ENCODE results near the gene MNT.

MNT gene

DNA sequence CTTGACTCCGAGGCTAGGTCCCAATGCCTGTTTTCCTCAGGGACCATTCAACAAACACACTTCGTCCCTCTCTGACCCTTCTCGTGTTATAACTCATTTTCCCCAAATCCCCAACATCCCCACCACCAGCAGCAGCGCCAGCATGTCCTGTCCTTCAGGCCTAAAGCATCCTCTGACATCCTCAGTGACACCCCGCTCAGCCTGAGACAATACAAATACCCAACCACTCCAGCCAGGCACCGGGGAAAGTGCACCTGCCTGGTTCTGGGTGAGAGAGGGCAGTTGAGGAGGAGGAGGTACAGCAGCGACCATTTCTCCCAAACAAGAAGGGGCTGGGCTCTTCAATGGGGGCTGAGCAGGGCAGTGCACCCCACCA lies 4.7 kb downstream of the MNT start:
- no peak for DNase-seq (ENCODE audit: low read depth)

DNA sequence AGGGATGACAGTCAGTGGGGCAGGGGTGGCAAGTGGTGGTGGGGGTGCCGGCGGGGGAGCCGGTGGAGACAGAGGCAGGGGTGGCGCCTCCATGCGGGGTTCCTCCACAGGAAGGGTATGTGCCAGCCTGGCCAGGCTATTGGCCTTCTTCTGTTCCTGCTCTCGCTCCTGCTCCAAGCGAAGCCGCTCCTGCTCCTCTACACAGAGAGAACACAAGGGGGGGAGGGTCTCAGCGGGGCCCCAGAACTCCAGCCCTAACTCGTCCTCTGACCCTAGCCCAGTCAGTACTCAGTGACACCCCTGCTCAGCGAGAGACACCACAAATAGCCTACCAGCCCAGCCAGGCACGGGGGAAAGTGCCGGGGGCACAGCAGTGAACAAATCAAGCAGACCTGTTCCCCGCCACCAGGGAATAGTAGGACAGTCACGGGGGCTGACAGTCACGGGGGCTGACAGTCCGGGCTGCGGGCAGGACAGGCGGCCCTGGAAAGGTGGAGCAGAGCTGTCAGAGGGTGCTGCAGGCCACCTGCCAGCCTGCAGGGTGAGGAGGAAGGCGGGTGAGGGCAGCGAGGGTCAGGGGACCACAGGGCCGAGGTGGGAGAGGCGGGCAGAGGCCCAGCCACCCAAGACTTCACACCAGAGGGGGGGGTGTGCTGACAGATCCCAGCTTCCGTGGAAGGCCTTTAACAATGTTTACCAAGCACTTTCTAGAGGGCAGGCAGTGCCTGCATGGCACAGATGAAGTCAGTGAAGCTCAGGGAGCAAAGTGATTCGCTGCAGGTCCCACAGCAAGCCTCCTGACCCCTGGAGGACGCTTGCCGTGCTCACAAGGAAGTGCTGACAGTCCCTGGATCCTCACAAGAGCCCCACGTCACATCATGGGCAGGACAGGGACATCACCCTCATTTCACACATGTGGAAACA lies 5.3 kb downstream of the MNT start:
- DNase-seq (ENCODE audit: low read depth), result no peak

DNA sequence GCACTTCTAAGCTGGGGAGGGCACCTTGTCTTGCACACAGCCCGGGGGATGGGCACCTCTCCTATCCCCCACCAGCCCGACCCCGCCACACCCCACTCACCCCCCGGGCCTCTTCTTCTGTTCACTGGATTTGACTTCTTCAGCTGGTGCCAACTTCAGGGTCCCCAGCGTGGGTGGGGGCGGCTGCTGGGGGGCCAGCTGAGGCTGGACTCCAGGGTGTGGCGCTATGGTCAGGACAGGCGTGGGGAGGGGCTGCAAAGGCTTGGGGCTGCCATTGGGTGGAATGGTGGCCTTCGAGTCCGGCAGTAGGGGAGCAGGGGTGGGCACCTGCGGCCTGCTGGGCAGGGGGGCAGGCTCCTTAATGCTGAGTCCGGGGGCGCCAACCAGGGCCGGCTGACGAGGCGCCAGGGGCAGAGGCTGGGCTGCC lies 6.1 kb downstream of the MNT start:
- no peak for DNase-seq (ENCODE audit: low read depth)

DNA sequence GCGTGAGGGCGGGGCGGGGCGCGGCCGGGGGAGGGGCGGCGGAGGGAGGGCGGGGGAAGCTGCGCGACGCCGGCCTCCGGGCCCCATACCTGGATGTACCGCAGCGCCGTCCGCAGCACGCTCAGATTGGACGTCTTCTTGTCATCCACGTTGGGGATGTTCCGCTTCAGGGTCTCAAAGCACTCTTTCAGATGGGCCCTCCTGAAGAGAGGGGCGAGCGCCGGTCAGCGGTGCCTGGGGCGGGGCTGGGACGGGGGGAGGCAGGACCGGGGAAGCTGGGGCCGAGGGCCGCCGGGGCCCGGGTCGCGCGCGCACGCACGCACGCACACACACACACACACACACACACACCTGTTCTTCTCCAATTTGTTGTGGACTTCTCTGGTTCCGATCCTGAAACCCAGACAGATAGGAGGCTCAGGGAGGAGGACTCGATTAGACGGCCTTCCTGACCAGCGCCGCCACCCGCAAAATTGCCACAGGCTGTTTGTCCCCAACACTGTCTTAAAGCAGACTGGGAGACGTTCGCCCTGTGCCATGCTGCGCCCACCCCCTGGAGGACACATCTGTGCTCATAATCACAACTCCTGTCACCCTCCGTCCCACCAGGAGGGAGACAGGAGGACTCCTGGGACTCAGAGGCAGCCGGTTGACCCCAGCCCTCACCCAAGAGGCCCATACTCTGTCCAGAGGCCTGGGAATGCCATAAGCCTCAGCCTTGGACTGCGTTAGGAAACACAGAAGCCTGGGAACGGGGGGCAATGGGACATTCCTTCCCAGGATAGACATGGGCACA lies 6.7 kb downstream of the MNT start:
- DNase-seq (ENCODE audit: low read depth), result no peak

DNA sequence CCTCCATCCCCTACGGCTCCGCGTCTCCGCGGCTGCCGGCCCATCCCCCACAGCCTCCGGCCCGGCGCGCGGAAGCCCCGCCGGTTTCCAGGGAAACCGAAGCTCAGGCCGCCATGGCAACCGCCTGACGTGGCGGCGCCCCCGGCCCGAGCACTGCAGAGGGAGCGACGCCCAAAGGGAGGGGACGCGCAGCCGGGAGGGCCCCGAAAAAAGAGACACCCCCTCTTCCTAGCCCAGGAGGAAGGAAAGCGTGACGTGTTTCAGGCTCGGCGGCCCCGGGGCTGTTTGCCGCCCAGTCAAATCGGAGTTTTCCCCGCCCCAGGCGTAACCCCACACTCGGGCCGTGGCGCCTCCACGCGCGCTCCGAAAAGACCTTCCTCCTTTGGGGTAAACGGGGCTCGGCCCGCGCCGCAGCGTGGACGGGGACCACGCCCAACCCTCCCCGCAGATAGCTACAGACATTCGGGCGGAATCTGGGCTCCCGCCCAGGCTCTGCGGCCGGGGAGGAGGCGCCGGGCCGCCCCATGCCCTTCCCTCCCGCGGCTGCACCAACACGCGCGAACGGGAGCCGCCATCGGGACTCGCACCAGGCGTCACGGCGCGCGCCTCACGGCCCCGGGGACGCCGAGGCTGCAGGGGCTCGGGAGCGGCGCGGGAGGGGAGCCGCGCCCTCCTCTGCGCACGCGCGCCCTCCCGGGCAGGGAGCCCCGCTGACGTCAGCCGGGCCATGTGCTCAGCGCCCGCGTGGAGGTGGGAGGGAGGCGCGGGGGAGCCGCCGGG lies 7.5 kb downstream of the MNT start:
- peak; percentile 85 for DNase-seq (ENCODE audit: low read depth)

DNA sequence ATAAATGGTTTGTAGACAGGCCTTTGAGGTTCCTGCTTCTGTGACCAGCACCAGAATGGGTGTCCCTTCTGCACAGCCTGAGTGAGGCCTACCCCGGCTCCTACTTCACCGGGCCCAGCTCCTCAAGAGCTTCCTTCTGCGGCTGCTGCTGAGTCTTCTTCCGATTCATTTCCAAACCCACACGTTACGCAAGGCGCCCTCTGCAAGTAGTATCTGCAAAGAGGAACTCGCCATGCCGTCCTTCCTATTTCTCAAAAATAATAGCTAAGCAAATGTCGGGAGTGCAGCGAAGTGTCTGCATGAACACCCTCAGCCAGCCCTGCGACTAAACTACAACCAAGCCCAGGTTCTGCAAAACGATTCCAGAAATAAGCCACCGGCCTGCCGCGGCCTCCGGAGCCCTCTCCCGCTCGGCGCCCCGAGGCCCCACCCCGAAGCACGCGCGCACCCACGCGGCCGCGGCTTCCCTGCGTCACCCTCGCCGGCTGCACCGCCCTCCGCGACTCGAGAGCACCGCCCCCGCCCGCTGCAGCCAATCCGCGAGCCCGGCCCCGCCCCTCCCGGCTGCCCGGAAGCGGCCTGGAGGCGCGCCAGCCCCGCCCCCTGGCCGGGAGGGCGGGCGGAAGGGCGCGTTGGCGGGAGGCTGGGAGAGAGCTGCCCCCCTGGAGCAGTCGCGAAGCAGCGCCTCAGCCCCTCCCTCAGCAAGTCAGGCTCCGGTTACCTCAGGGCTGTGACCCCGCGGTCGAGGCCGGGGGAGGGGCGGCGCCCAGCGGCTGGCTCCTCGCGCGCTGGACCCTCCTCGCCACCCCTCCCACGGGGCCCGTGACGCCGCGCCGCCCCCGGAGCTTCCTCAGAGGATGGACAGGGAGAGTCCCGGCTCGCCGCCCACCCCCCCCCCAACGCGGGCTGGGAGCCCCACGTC lies 8.3 kb downstream of the MNT start:
- DNase-seq (ENCODE audit: low read depth), result peak; percentile 98

DNA sequence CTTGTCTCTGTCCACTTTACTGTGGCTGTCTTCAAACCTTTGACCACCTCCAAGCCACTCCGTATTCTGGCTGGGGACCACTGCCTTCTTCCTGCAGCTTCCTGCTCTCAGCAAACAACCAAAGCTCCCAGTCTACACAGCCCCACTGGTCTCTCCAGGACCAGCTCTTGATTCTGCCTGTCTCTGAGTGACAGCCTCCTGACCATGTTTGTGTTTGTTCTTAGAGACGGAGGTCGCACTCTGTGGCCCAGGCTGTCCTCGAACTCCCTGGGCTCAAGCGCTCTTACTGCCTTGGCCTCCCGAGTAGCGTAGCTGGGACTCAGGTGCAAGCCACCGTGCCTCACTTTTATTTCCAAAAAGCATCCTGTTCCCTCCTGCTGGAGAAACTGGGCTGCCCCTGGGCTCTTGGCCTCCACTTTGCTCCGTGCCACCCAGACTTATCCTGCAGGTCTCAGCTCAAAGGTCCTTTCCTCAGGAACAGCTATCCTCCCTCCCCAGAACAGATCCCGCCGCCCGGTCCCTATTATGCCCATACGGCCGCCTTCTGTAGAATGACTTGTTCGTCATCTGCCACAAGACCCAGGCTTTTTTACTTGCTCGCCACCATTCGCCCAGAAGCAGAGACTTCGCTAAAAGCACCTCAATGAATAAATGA lies 9.1 kb downstream of the MNT start:
- no peak for DNase-seq (ENCODE audit: low read depth)

DNA sequence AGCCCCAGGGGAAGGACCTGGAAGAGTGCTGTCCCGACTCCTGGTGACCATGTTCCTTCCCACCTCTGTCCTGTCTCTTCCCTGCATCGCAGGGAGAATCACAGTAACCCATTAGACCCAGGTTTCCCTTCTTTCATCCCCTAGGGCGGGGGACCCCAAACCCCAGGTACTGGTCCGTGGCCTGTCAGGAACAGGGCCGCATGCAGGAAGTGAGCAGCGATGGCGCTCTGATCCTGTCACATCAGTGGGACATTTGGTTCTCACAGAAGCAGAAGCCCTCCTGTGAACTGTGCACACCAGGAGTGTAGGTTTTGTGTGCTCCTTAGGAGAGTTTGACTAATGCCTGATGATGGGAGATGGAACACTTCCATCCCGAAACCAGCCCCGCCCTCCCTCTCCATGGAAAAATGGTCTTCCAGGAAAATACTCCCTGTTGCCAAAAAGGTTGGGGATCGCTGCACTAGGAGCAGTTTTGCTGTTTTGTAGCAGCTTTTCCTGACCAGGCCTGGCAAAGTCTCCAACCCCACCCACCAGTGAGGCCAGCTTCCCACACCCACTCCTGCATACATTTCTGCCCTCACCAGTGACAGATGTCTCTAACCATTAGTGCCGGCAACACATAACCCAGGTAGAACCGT lies 10.5 kb downstream of the MNT start:
- DNase-seq (ENCODE audit: low read depth), result no peak

DNA sequence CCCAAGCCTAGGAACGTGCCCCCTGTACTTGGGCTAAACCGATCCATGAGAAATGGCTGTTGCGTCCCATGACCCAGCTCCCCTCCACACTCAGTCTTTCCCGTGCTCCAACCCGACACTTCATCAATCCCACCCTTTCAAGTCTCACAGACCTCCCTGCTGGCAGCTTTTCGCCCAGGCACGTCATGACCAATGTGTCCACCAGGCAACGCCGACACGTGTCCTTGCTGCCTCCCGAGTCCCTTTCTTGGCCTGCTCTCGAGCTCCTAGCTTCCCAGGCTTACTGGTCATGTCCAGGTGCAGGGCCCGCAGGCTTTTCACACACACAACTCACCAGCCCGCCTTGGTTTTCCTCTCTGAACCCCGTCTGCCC lies 12.2 kb downstream of the MNT start:
- DNase-seq (ENCODE audit: low read depth), result no peak

DNA sequence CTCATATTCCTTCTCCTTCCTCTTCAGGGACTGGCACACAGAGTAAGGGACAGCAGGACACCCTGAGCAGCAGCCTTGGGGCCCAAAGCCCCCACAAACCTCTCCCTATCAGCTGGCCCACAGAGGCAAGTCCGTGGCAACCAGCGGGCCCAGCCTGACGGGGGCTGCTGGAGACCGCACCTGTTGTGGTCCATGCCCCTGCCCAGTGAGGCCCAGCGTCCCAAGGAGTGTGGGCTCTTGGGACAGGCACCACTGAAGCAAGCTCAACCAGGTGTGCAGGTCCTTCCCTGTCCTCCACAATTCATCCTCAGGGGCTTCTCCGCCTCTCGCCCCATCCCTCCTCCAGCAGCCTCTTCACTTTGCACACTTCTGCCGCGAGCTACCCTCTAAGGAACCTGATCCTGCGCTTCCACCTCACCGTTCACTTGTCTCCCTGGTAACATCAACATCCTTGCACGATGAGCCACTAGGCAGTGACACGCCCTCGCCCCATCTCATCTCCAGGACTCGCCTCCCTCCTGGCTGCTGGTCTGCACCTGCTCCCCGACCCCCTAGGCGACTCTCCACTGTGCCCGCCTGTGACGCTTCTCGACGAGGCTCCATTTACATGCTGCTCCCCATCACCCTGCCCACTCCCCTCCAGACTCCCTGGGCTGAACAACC lies 12.7 kb downstream of the MNT start:
- no peak for DNase-seq (ENCODE audit: low read depth)

DNA sequence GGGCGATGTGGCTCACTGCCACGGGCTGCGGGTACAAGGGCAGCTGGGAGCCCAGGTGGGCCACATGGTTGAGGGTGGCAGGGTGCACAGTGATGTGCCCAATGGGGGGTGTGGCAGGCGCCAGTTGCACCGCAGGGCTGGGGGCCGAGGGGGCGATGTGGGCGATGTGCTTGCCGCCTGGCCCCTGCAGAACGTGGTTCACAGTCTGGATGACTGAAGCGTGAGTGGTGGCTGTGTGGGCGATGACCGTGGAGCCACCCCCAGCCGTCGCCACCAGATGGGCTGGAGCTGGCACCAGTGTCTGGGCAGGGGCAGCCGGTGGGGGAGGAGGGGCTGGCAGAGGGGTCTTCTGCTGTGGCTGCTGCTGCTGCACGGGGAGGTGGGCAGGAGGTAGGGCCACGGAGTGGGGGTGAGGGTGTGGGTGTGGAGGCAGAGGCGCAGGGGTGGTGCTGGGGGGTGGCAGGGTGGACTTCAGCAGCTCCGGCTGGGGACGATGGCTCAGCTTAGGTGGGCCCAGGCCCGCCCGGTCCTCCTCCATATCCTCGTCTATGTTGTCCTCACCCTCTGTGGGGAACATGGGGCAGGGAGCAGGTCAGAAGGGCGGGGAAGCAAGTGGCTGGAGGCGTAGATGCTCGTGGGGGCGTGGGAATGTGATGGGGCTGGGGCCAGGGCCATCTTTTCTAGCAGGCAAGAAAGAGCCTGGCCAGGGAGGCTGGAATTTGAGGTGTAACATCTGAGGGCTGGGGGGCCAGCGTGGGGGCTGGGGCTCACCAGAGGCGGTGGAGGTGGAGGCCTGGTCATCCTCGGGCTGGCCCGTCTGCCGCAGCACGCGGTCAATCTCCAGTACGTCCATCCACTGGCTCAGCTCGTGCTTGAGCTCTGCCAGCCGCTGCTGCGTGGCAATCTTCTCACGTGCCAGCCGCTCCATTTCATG lies 13.5 kb downstream of the MNT start:
- DNase-seq (ENCODE audit: low read depth), result no peak

DNA sequence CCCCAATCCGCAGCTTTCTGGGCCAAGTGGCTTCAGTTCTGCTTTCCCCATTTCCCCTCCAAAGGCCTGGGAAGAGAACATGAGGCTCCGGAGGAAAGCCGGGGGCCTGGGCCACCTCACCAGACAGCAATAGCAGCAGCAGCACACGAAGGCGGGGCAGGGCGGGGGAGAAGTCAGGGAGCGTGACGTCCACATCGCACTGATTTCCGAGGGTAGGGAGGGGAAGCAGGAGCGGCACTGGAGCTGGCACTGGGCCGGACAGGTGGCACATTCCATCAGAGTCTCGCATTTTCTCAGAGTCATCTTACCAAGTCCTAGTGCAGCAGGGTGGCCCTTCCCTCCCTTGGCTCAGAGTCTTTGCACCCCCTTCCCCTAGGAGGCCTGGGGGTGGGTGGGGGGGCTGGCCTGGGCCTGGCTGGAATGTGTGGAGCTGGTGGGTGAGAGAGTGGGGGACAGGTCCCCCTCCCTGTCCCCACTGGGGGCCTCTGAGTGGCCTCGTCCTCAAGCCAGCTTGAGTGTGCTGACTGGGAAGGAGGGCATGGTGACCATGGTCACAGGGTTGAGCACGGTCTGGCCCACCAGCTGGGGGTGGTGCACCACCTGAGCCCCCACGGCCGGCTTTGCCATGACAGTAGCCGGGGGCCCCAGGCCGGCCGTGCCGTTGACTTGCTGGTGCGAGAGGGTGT lies 14.3 kb downstream of the MNT start:
- no peak for DNase-seq (ENCODE audit: low read depth)

DNA sequence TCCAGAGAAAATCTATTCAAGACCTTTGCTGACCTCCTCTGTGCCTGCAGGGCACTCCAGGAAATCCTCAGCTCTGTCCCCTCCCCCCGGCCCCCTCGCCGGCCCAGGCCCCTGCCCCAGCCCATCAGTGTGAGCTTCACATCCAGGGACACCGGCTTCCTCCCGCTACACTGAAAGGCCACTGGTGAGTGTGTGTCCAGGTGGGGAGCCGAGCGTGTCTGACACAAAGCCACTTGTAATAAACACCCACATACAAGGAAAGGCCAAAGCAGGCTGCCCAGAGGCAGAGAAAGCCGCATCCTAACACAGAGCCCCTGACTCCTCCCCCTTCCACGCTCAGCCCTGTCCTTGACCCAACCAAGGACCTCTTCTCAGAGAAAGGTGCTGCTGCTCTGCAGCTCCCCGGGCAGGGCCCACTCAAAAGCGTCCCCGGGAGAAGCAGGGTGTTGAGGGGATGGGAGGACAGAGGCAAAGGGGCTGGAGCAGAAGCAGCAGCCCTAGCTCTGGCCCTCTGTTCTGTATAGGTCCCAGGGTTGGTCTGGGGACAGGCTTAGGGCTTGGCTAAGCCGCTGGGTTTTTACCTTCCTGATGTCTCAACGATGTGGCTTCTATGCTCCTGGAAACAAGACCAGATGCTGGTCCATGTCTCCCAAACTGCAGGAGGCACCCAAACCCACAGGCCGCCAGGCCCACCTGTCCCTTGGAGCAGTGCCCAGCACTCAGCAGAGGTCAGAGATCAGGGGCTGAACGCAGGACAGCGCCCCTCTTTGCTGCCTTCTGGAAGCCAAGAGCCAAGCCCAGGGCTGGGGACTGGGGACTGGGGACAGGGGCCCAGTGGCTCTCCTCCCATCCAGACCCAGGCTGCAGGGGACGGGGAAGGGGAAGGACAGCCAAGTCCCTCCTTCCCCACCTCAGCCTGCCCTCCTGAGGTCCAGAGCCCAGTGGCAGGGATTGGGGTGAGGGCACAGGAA lies 15.3 kb downstream of the MNT start:
- no peak for DNase-seq (ENCODE audit: low read depth)

DNA sequence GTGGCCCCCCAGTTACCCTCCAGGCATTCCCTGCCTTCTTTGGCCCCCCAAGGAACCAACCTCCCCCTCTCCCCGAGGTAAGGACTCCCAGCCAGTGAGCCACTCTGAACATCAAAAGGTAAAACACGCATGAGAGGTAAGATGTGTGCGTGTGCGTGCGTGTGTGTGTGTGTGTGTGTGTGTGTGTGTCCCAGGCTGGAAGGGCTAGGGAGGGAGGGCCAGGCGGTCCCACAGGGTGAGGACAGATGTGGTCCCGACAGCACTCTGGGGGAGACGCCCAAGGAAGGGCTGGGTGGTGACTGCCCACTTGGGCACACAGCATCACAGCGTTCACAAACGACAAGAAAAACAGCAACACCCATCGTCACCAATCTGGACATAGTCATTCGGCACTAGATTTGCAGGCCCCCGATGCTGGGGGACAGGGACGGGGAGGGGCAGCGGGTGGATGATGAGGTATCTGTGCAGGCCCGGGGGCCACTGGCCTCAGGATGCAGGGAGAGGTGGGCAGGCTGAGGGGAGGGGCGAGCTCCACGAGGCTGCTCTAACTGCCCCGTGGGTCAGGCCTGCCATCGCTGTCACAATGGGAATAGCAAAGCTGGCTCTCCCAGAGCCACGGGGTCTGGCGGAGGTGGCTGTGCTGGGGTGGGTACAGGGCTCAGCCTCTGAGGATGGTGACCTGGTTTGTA lies 16.3 kb downstream of the MNT start:
- no peak for DNase-seq (ENCODE audit: low read depth)

DNA sequence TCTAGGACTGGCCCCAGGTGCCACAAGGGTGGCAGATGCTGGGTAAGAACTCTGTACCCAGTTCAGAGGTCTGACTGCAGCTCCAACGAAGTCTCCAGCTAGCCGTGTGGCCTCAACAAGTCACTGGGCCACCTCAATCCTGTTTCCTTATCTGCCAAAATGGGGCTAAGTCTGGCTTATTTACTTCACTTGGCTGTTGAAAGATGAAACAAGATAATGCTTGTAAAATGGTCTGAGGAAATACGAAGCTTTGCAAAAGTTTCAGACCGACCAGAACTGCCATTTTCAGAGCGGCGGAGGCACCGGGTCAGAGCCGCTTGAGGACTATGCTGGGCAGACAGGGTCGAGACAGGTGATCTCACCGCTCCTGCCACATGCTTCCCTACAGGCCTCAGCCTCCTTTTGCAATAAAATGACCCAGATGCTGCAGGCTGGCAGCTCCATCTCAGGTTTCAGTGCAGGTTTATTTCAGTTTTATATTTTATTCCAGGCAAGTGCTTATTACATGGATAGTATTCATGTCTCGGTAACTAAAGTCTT lies 17.2 kb downstream of the MNT start:
- DNase-seq (ENCODE audit: low read depth), result no peak
